ENCODE data around the gene DYNLL1.
"Not testable (repeated sequence)": the region's sequence is repeated elsewhere in the genome, so short reads cannot be mapped to it uniquely, and the experiment has no call there.

DYNLL1 gene

GRCh38 chr12:120515496-120515895, 19.6 kb downstream of the DYNLL1 start:
- TF ChIP-seq L3MBTL2 (conservative IDR thresholded peaks at IDR 0.05) (no peak), FOXA1 (IDR thresholded peaks at IDR 0.05) (no peak), FOXK2 (IDR thresholded peaks at IDR 0.05) (no peak), BHLHE40 (IDR thresholded peaks at IDR 0.05; ENCODE audit: borderline replicate concordance) (no peak), ELF4 (IDR thresholded peaks at IDR 0.05) (no peak), SUZ12 (IDR thresholded peaks at IDR 0.05) (no peak), NFRKB (IDR thresholded peaks at IDR 0.05) (no peak), LEF1 (IDR thresholded peaks at IDR 0.05; ENCODE audit: borderline replicate concordance) (no peak), CTBP1 (IDR thresholded peaks at IDR 0.05; ENCODE audit: borderline replicate concordance) (no peak), FOXM1 (IDR thresholded peaks at IDR 0.05; ENCODE audit: borderline replicate concordance) (no peak), ARNT (IDR thresholded peaks at IDR 0.05) (no peak), ZNF384 (IDR thresholded peaks at IDR 0.05) (no peak), TARDBP (IDR thresholded peaks at IDR 0.05) (no peak), SP1 (IDR thresholded peaks at IDR 0.05) (no peak)
- TF ChIP-seq, protein P1, sequence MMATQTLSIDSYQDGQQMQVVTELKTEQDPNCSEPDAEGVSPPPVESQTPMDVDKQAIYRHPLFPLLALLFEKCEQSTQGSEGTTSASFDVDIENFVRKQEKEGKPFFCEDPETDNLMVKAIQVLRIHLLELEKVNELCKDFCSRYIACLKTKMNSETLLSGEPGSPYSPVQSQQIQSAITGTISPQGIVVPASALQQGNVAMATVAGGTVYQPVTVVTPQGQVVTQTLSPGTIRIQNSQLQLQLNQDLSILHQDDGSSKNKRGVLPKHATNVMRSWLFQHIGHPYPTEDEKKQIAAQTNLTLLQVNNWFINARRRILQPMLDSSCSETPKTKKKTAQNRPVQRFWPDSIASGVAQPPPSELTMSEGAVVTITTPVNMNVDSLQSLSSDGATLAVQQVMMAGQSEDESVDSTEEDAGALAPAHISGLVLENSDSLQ (IDR thresholded peaks at IDR 0.05) = no peak
- ChIA-PET POLR2A (interaction anchor here (0.5 kb wide), 1 partner anchor 1934 kb away, joined by 5 read pairs; no protein-coding TSS in a partner anchor), CTCF (no interaction called here)
- no peak for DNase-seq (ENCODE audit: extremely low spot score)

- POLR2A ChIA-PET; CTCF ChIA-PET; DNase-seq (ENCODE audit: extremely low spot score): not testable (repeated sequence)
Measured at GRCh38 chr12:120519324-120519723, 23.4 kb downstream of the DYNLL1 start.

GRCh38 chr12:120522568-120522967, 26.7 kb downstream of the DYNLL1 start:
- ChIA-PET CTCF (no interaction called here), POLR2A (interaction anchor here (1.2 kb wide), 1 partner anchor 26 kb away, joined by 3 read pairs; no protein-coding TSS in a partner anchor)
- DNase-seq (ENCODE audit: extremely low spot score) = no peak
- TF ChIP-seq SP1 (IDR thresholded peaks at IDR 0.05) = no peak

DNA sequence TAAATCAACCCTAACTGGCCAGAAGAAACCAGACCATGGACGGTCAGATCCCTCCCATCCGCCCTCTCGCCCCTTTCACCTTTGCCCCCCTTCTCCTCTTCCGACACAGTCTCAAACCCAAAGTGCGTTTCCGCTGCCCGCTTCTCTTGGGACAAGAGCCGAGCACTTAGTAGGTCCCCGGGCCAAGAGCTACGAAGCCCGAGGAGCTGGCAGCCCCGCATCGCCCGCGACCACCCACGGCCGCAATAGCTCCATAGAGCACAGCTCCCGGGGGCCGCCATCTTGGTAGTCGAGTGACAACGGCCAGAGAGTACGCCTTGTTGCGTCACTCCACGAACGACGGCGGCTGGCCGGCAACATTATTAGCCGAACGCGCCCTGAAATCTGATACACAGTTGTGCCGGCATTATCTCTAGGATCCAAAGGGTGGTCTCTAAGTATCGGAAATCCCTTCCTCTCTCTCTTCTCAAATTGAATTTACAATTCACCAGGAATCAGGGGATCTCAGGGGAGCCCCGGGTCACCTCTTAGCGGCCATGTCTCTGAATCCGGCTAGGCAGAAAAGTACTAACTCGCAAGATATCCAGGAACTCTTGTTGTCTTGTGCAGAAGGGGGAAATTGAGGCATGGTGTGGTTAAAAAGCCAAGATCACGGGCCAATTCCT, 33.1 kb downstream of the DYNLL1 start, which contains the start of gene COQ5:
Gene COQ5 (minus strand): TSS at position 298 of the 665 bp plus-strand sequence. CDS start 17 bp downstream, at position 281.
- TF ChIP-seq ZNF384 (IDR thresholded peaks at IDR 0.05) (no peak), NFRKB (IDR thresholded peaks at IDR 0.05) (peak; percentile 80)
- TF ChIP-seq, protein P1 (IDR thresholded peaks at IDR 0.05) = peak; percentile 50; the same call in 1 of the 2 replicates
- POLR2A ChIA-PET = interaction anchor here (0.6 to 1.7 kb wide), 16 partner anchors 9 to 238 kb away, joined by 3 to 8 read pairs (median 3); partner anchors contain the start of genes DYNLL1, POP5, RNU4-2 and SRSF9
- CTCF ChIA-PET = interaction anchor here (0.7 to 1.0 kb wide), 3 partner anchors 59 to 162 kb away, joined by 3 read pairs; no protein-coding TSS in a partner anchor
- DNase-seq (ENCODE audit: extremely low spot score) = peak; percentile 84

DNA sequence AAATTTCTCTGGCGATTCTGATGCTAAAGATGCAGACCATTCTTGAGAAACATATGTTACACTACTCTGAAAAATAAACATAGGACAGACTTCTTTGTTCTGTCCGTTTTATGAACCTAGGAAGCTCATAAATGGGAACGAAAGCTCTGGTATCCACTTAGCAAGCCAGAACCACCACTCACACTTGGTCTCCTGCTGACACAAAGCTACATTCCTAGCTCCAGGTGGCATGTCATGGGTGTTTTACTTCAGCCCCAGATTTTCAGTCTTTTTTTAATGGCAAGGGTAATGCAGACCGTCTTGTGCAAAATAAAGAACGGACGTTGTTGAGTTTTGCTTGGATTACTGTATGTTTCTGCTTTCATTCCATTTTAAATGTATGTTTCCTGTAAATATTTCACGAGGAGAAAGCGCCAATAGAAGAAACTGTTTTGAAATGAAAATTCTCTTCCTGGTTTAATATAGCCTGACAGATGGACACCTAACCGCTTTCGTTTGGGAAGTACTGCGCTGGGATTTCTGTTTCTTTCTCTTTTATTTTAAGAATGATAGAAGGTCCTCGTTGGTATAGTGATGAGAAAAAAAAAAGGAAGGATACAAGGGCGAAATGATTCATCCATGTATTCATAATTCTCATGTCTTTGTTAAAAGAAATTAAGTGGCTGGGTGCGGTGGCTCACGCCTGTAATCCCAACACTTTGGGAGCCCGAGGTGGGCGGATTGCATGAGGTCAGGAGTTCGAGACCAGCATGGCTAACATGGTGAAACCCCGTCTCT, 33.9 kb downstream of the DYNLL1 start:
- peak; percentile 56 for DNase-seq (ENCODE audit: extremely low spot score)
- POLR2A ChIA-PET = interaction anchor here (0.6 to 1.7 kb wide), 8 partner anchors 8 to 64 kb away, joined by 3 to 8 read pairs (median 3); partner anchors contain the start of genes DYNLL1 and SRSF9
- CTCF ChIA-PET = interaction anchor here (0.6 to 0.9 kb wide), 2 partner anchors 32 to 63 kb away, joined by 3 to 5 read pairs; no protein-coding TSS in a partner anchor
- TF ChIP-seq, protein P1 (IDR thresholded peaks at IDR 0.05) = peak; percentile 50; the same call in 1 of the 2 replicates
- TF ChIP-seq FOXA1 (IDR thresholded peaks at IDR 0.05) = no peak

- DNase-seq (ENCODE audit: extremely low spot score); POLR2A ChIA-PET; CTCF ChIA-PET: not testable (repeated sequence)
Measured at GRCh38 chr12:120530418-120530761, 34.5 kb downstream of the DYNLL1 start.

DNA sequence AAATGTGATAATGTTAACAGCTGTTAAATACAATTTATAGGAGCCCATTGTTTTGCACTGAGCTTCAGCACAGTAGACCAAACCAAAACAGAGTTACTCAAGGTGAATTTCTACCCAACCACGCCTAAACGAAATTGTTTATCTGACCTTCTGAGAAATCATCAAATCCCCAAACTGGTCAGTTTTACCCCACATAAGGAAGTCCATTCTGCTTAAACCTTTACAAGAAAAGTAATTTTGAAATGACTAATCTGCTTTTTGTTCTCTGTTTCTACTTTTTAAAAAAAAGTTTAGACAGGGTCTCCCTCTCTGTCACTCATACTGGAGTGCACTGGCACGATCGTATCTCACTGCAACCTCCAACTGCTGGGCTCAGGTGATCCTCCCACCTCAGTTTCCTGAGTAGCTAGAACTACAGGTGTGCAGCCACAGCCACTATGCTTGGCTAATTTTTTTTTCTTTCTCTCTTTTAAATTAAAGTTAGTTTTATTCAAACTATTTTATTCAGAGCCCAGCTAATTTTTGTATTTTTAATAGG, 36.9 kb downstream of the DYNLL1 start:
- POLR2A ChIA-PET = no interaction called here

More for the DNA sequence above, 36.9 kb downstream of the DYNLL1 start:
- DNase-seq (ENCODE audit: extremely low spot score) = no peak
- TF ChIP-seq CTBP1 (IDR thresholded peaks at IDR 0.05; ENCODE audit: borderline replicate concordance) (no peak), FOXA1 (IDR thresholded peaks at IDR 0.05) (no peak), BHLHE40 (IDR thresholded peaks at IDR 0.05; ENCODE audit: borderline replicate concordance) (no peak), TARDBP (IDR thresholded peaks at IDR 0.05) (no peak), NFRKB (IDR thresholded peaks at IDR 0.05) (no peak), FOXM1 (IDR thresholded peaks at IDR 0.05; ENCODE audit: borderline replicate concordance) (no peak), ARNT (IDR thresholded peaks at IDR 0.05) (no peak), LEF1 (IDR thresholded peaks at IDR 0.05; ENCODE audit: borderline replicate concordance) (no peak)
- CTCF ChIA-PET = no interaction called here

All from HEK293T (cell line).